ENCODE measurements around the gene TCEAL4. TPM values are rescaled to one million over a fixed set of nuclear protein-coding genes. Genes with fewer than 3 reads are reported as not detected.

TCEAL4 gene
- total RNA-seq (100 to 1,000 TPM; 132 to 149 TPM), polyA plus RNA-seq (ENCODE audit: insufficient read depth, low read depth, low replicate concordance) (62.6 TPM)
- long read RNA-seq, donor 1, transcript TCEAL4-206 (3 exons, 1,135 nt): minor isoform, 5 of 151 reads
- long read RNA-seq, donor 1, transcript TCEAL4-208 (3 exons, 1,273 nt): major isoform, 102 of 151 reads
- long read RNA-seq, donor 1, transcript TCEAL4-204 (2 exons, 891 nt): minor isoform, 12 of 151 reads
- long read RNA-seq, donor 1, transcript TCEAL4-212 (3 exons, 1,008 nt): minor isoform, 9 of 151 reads
- long read RNA-seq, donor 1, partial matches to known transcripts: 0 of 151 reads
- long read RNA-seq, donor 1, other reads (novel, unspliced or antisense): 19 of 151 reads
- long read RNA-seq, donor 2, transcript TCEAL4-206 (3 exons, 1,135 nt): minor isoform, 5 of 133 reads
- long read RNA-seq, donor 2, transcript TCEAL4-204 (2 exons, 891 nt): minor isoform, 10 of 133 reads
- long read RNA-seq, donor 2, transcript TCEAL4-212 (3 exons, 1,008 nt): minor isoform, 5 of 133 reads
- long read RNA-seq, donor 2, transcript TCEAL4-208 (3 exons, 1,273 nt): major isoform, 70 of 133 reads
- long read RNA-seq, donor 2, partial matches to known transcripts: 34 of 133 reads
- long read RNA-seq, donor 2, other reads (novel, unspliced or antisense): 6 of 133 reads

GRCh38 chrX:103585411-103586313 is at the start of gene TCEAL4:
TSS of gene TCEAL4 (plus strand) at chrX:103585515. CDS start at chrX:103586676, 1,161 bp downstream.
- TF ChIP-seq, protein P1, sequence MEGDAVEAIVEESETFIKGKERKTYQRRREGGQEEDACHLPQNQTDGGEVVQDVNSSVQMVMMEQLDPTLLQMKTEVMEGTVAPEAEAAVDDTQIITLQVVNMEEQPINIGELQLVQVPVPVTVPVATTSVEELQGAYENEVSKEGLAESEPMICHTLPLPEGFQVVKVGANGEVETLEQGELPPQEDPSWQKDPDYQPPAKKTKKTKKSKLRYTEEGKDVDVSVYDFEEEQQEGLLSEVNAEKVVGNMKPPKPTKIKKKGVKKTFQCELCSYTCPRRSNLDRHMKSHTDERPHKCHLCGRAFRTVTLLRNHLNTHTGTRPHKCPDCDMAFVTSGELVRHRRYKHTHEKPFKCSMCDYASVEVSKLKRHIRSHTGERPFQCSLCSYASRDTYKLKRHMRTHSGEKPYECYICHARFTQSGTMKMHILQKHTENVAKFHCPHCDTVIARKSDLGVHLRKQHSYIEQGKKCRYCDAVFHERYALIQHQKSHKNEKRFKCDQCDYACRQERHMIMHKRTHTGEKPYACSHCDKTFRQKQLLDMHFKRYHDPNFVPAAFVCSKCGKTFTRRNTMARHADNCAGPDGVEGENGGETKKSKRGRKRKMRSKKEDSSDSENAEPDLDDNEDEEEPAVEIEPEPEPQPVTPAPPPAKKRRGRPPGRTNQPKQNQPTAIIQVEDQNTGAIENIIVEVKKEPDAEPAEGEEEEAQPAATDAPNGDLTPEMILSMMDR (IDR thresholded peaks at IDR 0.05): no peak
- TF ChIP-seq POLR2A (IDR thresholded peaks at IDR 0.05): no peak
- H3K27me3 ChIP-seq: no peaks in the 10 kb centered on the region
- H3K27ac ChIP-seq: peak within 1 kb of the TSS; percentile 95
- no peaks in the 10 kb centered on the region for H3K36me3 ChIP-seq (ENCODE audit: low read depth, missing control alignments)
- no peaks in the 10 kb centered on the region for H3K4me1 ChIP-seq
- DNase-seq: peak; percentile 84
- peak within 1 kb of the TSS; percentile 68 to 86 for H3K4me3 ChIP-seq
- 0% methylated on average over 12 to 36 of the region's 56 CpGs for WGBS, 2 donors
- no peaks in the 10 kb centered on the region for H3K9me3 ChIP-seq
- intact Hi-C loops (cut with DNase I; ENCODE audit: low total_unique reads): no loop called here

DNA sequence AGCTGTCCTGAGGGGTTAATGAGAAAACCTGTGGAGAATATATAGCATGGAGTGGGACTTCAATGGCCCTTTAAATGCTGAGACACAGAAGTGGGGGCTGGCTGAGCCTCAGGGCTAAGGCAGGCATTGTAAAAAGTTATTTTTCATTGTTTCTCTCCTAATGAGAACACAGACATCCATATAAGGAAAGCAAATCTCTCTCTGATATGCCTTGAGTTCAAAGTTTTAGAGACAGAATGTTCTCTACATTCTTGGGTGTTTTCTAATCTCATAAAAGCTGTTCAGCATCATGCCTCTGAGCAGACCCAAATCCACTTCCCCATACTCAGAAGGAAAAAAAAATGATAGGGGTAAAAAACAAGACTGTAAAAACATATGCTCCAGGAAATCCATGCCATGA is 49.2 kb upstream of the TCEAL4 start:
- no peaks in the 10 kb centered on the region for H3K9me3 ChIP-seq
- intact Hi-C loops (cut with DNase I; ENCODE audit: low total_unique reads): loop anchor here (5.0 to 10.0 kb wide), 2 partner anchors 91 to 149 kb away; partner anchors contain the start of genes MORF4L2 and TCEAL1
- H3K4me3 ChIP-seq: no peak overlapping the region
- H3K27ac ChIP-seq: peak overlapping the region; percentile 91 to 92
- H3K27me3 ChIP-seq: no peaks in the 10 kb centered on the region
- H3K4me1 ChIP-seq: peaks cover 25% of the 10 kb centered on the region
- no peak for TF ChIP-seq POLR2A (IDR thresholded peaks at IDR 0.05)
- H3K36me3 ChIP-seq (ENCODE audit: low read depth, missing control alignments): no peaks in the 10 kb centered on the region
- peak; percentile 54 for DNase-seq

DNA sequence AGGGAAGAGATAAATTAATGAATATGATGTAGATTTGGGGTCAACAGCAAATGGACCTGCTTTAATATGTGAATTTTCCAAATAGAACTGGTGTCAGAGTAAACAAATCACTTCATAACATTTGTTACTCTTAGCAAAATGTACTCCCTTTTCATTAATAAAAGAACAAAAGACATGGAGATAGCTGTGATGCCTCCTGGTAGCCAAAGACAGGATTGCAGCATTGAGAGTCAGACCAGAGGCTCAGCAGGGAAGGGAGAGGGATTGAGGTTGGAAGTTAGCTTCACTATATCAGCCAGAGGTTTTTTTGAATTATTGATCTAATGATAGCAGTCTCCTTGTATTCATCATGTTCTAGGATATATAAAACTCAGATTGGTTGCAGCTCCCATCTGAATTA is 48.6 kb upstream of the TCEAL4 start:
- Histone ChIP-seq H3K4me1 (peaks cover 25% of the 10 kb centered on the region), H3K27me3 (no peaks in the 10 kb centered on the region), H3K9me3 (no peaks in the 10 kb centered on the region), H3K27ac (peak overlapping the region; percentile 91 to 92), H3K4me3 (no peak overlapping the region), H3K36me3 (ENCODE audit: low read depth, missing control alignments) (no peaks in the 10 kb centered on the region)
- intact Hi-C loops (cut with DNase I; ENCODE audit: low total_unique reads): loop anchor here (5.0 to 10.0 kb wide), 2 partner anchors 91 to 148 kb away; partner anchors contain the start of genes MORF4L2 and TCEAL1
- no peak for DNase-seq
- TF ChIP-seq, protein P1 (IDR thresholded peaks at IDR 0.05): no peak

DNA sequence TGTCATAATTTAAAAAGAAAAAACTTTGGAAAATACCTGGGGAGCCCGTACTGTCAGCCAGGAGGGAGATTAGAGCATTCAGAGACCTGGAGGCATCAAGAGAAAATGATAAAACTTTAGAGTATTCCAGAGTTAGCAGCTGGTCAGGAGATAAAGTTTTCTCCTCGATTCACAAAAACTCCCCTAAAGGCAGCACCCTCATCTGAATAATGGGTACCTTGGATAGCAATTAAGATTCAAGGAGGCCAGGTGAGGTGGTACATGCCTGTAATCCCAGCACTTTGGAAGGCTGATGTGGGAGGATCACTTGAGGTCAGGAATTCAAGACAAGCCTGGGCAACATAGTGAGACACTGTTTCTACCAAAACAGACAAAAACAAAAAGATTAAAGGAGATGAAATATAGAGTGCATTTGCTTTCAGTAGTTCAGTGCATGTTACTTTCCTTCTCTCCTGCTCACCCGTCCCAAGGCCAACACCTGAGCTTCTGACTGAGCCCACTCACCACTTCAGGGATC is 47.4 kb upstream of the TCEAL4 start:
- intact Hi-C loops (cut with DNase I; ENCODE audit: low total_unique reads): loop anchor here (5.0 to 10.0 kb wide), 2 partner anchors 89 to 147 kb away; partner anchors contain the start of genes MORF4L2 and TCEAL1
- Histone ChIP-seq H3K27me3 (no peaks in the 10 kb centered on the region), H3K9me3 (no peaks in the 10 kb centered on the region), H3K4me3 (no peak overlapping the region), H3K27ac (peak overlapping the region; percentile 91 to 92), H3K4me1 (peaks cover 25% of the 10 kb centered on the region), H3K36me3 (ENCODE audit: low read depth, missing control alignments) (no peaks in the 10 kb centered on the region)
- TF ChIP-seq, protein P1 (IDR thresholded peaks at IDR 0.05): no peak
- no peak for TF ChIP-seq POLR2A (IDR thresholded peaks at IDR 0.05)
- DNase-seq: no peak
- 27 to 58% methylated on average over 3 of the region's 3 CpGs for WGBS, 2 donors
